HL-60 (cell line): Measurements from ENCODE around the gene CALHM2.

Experiments used
- CTCF ChIP-seq: IDR thresholded peaks from one replicate; pipeline ENCODE4 v1.5.1; 2011; ENCODE audit warnings: low read length, control low read depth, inconsistent platforms; ENCODE audit not compliant: insufficient read depth
- GABPA ChIP-seq: IDR thresholded peaks from 2 replicates; pipeline ENCODE4 v1.6.1; 2012; ENCODE audit warnings: low read depth
- POLR2AphosphoS5 ChIP-seq: IDR thresholded peaks from 2 replicates; pipeline ENCODE4 v1.6.1; 2012; ENCODE audit warnings: low read depth
- SPI1 ChIP-seq: IDR thresholded peaks from 2 replicates; pipeline ENCODE4 v1.6.1; 2012; ENCODE audit warnings: low read depth, mild to moderate bottlenecking, borderline replicate concordance
- TF ChIP-seq, protein P1 (sequence below): IDR thresholded peaks from 2 replicates; pipeline ENCODE4 v1.6.1; 2012; ENCODE audit warnings: low read depth; ENCODE audit not compliant: insufficient replicate concordance

DNA sequence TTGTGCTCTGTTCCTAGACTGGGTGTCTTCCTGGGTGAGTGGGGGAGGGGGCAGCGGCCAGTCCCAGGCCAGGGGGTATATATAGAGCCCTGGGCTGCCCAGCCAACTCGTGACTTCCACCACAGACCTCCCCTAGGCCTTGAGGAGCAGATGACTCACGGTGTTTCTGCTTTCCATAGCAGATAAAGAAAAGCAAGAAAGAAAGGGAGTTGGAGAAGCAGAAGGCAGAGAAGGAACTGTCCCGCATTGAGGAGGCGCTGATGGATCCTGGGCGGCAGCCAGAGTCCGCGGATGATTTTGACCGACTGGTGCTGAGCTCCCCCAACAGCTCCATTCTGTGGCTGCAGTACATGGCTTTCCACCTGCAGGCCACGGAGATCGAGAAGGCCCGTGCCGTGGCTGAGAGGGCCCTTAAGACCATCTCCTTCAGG is 10.1 kb downstream of the CALHM2 start:
- TF ChIP-seq POLR2AphosphoS5 (no peak), CTCF (no peak), SPI1 (no peak), GABPA (no peak)
- TF ChIP-seq, protein P1, sequence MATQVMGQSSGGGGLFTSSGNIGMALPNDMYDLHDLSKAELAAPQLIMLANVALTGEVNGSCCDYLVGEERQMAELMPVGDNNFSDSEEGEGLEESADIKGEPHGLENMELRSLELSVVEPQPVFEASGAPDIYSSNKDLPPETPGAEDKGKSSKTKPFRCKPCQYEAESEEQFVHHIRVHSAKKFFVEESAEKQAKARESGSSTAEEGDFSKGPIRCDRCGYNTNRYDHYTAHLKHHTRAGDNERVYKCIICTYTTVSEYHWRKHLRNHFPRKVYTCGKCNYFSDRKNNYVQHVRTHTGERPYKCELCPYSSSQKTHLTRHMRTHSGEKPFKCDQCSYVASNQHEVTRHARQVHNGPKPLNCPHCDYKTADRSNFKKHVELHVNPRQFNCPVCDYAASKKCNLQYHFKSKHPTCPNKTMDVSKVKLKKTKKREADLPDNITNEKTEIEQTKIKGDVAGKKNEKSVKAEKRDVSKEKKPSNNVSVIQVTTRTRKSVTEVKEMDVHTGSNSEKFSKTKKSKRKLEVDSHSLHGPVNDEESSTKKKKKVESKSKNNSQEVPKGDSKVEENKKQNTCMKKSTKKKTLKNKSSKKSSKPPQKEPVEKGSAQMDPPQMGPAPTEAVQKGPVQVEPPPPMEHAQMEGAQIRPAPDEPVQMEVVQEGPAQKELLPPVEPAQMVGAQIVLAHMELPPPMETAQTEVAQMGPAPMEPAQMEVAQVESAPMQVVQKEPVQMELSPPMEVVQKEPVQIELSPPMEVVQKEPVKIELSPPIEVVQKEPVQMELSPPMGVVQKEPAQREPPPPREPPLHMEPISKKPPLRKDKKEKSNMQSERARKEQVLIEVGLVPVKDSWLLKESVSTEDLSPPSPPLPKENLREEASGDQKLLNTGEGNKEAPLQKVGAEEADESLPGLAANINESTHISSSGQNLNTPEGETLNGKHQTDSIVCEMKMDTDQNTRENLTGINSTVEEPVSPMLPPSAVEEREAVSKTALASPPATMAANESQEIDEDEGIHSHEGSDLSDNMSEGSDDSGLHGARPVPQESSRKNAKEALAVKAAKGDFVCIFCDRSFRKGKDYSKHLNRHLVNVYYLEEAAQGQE, result no peak
